Measurements from ENCODE around the gene TMEM168.

GRCh38 chr7:112788778-112789343 lies 1.3 kb downstream of the TMEM168 start:
- TF ChIP-seq CTCF (IDR thresholded peaks at IDR 0.05) (no peak), POLR2A (IDR thresholded peaks at IDR 0.05) (no peak), EP300 (IDR thresholded peaks at IDR 0.05) (no peak)
